Fibroblast of skin of abdomen (primary cell): ENCODE results near the gene SF3B5.
"Not testable (repeated sequence)": the region's sequence is repeated elsewhere in the genome, so short reads cannot be mapped to it uniquely, and the experiment has no call there.

Source experiments
- DNase-seq: peaks from one replicate; pipeline ENCODE4 v3.0.0-alpha.2; 2013

Gene SF3B5

DNA sequence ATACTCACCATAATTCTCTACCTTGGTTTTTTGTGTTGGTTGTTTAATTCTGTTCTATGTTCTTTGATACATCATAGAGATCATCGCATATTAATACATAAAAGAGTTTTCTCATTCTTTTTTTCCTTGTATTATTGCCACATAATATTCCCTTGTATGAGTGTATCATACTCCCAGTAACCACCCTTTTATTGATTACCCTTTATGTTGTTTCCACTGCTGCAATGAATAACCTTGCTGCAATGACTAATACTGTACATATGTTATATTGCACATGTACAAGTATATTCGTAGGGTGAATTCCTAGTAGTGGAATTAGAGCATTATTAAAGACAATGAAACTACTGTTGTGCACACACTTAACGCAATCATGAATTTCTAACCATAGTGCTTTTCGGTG lies 9.1 kb upstream of the SF3B5 start:
- DNase-seq: no peak

- DNase-seq: no peak
These were observed 7.7 kb upstream of the SF3B5 start for GRCh38 chr6:144103026-144103563.

GRCh38 chr6:144098993-144099392 lies 3.6 kb upstream of the SF3B5 start:
- DNase-seq: no peak

DNA sequence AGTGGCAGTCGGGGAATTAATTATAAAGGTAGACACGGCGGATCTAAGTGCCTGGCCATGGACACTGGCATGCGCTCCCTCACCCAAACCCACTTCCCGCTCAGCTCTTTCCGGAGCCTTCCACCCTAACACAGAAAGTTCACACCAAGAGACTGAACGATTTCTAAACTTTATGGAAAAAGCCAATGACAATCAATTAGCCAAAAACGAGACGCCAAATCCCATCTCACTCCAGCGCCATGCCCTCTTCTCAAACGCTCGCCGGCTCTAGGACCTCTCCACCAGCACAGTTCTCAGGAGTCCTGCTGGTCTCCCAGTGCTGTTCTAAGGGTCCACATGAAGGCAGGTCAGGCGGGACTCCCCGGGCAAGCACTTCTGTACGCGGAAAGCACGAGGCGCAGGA lies 641 bp downstream of the SF3B5 start:
- no peak for DNase-seq

DNA sequence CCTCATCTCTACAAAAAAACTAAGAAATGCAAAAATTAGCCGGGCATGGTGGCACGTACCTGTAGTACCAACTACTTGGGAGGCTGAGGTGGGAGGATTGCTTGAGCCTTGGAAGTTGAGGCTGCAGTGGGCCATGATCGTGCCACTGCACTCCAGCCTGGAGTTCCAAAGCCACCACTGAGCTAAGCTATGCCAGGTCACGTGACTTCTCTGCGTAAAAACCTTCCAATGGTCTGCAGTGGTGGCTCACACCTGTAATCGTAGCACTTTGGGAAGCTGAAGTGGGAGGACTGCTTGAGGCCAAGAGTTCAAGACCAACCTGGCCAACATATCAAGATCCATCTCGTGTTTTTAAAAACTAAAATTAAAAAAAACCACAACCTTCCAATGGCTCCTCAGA lies 1.7 kb downstream of the SF3B5 start:
- DNase-seq: no peak

DNA sequence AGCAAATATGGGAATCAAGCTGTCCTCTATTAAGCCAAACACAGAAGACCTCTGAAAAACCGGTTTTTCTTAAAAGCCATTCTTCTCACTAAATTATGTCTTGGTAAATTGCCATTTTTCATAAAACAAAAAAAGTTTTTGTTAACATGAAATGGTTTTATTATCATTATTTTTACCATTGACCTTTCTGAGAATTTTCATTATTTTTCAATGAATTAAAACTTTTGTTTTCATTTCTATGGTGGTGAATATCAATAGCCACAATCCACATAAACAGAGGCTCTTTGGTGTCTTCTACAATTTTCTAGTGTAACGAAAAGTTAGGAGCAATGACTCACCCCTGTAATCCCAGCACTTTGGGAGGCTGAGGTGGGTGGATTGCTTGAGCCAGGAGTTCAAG lies 2.1 kb downstream of the SF3B5 start:
- no peak for DNase-seq

GRCh38 chr6:144090384-144090783 lies 5.0 kb downstream of the SF3B5 start:
- DNase-seq: no peak

DNA sequence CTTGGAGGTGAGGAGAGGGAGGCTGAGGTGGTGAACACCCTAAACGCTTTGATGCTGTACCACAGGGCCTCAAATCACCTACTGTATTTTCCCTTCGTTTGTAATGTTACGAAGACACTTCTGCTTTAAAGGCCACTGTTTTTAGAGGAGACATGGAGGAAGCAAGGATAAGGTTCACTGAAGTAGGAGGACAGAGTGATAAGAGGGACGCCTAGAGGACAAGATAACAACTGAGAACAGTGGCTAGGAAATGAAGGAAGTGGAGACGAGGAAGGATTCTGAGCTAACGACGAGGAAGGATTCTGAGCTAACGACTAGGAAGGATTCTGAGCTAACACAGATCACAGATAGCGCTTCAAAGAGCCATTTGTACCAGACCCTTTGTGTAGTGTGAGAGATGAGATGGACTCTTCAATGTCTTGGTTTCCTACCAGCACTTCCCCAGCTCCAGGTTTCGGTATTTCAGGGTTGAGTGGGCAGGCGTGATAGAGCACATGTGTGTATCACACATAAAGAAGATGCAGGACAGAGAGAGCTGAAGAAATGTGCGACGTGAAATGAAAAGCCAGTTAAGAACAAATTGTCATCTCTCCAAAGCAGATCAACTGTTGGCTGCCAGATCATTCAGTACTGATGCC lies 7.5 kb downstream of the SF3B5 start:
- DNase-seq: no peak

DNA sequence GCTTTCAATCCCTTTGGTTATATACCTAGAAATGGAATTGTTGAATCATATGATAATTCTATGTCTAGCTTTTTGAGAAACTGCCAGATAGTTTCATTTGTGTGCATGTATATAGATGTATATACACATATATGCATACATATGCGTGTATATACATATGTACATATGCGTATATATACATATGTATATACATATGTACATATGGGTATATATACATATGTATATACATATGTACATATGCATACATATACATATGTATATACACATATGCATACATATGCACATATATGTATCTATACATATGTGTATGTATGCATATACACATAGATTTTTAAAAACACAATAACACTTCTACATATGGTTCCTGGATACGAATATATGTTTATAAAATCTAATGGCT lies 8.4 kb downstream of the SF3B5 start:
- DNase-seq: no peak

- no peak for DNase-seq
These were observed 12.2 kb downstream of the SF3B5 start for GRCh38 chr6:144083172-144083571.

- DNase-seq: not testable (repeated sequence)
These were observed 13.0 kb downstream of the SF3B5 start for GRCh38 chr6:144082412-144082811.

GRCh38 chr6:144077871-144078270 lies 17.5 kb downstream of the SF3B5 start:
- DNase-seq: no peak

- no peak for DNase-seq
These were observed 19.5 kb downstream of the SF3B5 start for GRCh38 chr6:144075875-144076274.

DNA sequence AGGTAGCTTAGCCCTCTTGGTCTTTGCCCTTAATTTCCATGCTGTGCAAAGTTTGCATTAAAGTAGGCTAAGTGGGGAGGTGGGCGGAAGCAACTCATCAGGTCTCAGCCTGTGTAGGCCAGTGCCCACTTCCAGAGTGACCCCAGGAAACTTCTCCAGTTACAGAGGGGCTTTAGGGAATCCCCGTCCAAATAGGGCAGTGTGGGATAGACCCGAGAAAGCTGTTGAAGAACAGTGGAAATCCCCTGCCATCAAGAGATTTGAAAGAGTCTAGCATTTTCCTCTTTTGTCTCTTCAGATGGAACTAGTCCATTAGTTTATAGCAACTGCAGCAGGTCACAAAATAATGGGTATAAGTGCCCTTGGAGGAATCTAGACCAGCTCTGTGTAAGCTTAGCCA lies 20.2 kb downstream of the SF3B5 start:
- no peak for DNase-seq

DNA sequence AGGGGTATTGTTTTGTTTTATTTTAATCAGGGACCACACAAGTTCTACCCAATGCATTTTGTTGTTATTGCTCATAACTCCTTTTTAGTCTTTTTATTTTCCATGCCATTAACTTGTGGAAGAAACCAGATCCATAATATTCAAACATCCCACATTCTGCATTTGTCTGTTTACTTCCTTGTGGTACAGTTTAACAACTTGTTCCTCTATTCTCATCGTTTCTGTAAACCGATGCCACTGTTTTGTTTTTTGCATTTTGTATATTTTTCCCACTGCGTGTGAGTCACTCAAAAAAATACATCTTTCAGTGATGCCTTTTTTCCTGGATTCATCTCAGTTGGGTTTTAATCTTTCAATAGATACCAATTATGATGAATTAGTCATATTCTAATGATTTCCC lies 22.3 kb downstream of the SF3B5 start:
- DNase-seq: no peak

DNA sequence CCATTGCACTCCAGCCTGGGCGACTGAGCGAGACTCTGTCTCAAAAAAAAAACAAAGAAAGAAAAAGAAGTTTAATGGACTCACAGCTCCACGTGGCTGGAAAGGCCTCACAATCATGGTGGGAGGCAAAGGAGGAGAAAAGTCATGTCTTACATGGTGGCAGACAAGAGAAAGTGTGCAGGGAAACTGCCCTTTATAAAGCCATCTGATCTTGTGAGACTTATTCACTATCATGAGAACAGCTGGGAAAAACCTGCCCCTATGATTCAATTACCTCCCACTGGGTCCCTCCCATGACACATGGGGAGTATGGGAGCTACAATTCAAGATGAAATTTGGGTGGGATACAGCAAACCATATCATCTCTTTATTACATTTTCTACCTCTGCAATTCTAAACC lies 25.9 kb downstream of the SF3B5 start:
- no peak for DNase-seq

- DNase-seq: no peak
These were observed 26.6 kb downstream of the SF3B5 start for GRCh38 chr6:144068794-144069193.

DNA sequence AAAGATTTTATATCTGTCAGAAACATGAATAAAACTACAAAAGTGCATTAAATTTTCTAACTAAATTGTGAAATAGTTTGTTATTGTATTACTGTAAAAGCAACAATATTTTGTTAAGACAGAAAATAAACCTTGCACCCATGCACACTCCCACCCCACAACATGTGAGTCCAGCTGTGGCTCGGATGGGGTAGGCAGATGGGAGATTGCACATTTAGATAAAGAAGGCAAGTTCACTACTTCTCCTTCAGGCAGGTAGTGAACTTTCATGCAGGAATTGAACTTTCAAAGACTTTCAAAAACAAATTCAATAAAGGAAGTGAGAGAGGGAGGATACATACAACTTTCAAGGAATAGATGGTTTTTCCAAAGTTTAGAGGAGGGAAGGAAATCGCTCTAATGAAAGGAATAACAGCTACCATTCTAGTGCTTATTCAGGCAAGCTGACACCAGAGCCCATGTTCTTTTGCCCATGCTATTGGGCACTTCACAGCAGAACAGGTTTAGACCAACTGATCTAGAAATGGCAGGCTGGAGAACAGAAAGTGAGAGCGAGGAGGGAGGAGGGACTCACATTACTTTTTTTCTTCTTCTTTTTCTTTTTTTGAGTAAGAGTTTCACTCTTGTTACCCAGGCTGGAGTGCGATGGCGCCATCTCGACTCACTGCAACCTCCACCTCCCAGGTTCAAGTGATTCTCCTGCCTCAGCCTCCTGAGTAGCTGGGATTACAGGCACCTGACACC lies 28.5 kb downstream of the SF3B5 start:
- DNase-seq: no peak

DNA sequence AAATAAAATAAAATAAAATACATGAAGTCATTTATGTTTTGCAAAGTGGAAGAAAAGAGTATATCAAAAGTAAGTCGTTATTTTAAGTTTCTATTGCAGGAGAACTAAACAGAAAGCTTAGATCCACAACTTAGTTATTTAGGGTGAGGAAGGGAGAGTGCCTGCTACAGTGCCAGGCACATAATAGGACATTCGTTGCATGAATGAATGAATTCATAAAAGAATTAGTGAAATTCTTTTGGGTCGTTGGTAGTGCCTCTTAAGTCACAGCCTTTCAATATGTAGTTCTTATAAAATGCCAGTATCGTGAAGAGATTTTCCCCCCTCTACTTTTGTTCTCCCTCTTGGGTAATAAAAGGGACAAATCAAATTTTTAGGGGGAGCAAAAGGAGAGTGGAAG lies 29.1 kb downstream of the SF3B5 start:
- no peak for DNase-seq

- no peak for DNase-seq
These were observed 30.1 kb downstream of the SF3B5 start for GRCh38 chr6:144065213-144065660.

- DNase-seq: no peak
These were observed 30.8 kb downstream of the SF3B5 start for GRCh38 chr6:144064402-144065212.

DNA sequence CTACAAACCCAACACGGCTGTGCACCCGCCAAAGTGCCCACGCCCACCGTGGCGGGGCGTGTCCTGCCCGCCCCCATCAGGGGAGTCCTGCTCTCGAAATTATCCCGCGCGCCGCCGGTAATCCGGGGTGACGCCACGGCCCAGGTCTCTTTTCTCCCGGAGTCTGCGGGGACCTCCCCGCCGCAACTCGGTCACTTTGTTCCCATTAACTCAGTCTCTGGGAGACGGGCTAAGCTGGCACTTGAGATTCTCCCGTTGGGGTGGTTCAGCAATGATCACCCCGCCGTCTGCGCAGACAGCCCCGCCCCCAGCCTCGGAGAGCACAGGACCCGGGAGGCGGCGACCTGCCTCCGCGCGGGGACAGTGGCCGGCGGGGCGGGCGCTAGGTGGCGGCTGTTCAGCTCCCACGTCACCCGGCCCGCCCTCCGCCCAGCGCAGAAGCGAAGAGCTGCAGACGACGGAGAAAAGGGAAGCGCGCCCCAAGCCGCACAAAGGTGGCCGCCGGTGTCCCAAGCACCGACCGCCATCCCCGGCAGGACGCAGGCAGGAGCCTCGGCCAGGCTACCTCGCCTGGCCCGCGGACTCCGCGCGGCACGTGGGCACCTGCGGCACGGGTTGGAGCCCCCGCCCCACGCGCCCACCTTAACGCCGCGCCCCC lies 31.5 kb downstream of the SF3B5 start:
- DNase-seq: peak; percentile 12

DNA sequence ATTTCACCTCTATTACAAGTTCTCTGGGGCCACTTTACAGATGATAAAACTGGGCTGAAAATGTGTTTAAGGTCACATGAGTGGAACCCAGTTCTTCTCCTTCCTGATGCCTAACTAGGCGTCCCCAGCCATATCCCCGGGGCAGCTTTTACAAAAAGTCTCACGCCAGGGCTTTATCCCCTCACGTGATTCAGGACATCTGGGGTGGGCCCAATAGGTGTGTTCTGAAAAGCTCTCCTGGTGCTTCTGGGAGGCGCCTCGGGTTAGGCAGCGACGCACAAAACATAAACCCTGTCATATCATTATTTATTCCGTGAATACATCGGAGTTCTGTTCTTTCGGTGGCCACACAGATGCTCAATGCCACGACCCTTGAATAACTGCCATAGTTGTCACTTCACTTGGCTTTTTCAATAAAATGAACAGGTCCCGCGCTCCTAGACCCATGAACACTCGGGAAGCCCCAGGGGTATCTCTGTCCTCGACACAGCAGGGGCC lies 32.1 kb downstream of the SF3B5 start:
- DNase-seq: no peak
